Smooth muscle cell of the coronary artery (primary cell): ENCODE data around the gene OR1B1. TPM values are rescaled to one million over a fixed set of nuclear protein-coding genes. Genes with fewer than 3 reads are reported as not detected.

Source experiments
- total RNA-seq: library from RNA; depleted of rRNA; stranded (reverse); fragments of >200 nt; gene quantifications from 2 replicates; pipeline ENCODE4 v1.2.3, GENCODE V29; 2014; ENCODE audit warnings: low replicate concordance

OR1B1 gene
- total RNA-seq: 0.08 TPM in 1 of 2 replicates, not detected in the other

GRCh38 chr9:122657527-122657926 is at the start of gene OR1B1:
OR1B1 (minus strand) TSS chr9:122657627.

GRCh38 chr9:122661416-122661815 is 4.0 kb upstream of the OR1B1 start, which contains the start of gene OR1L1:
OR1L1 (plus strand) TSS chr9:122661716; CDS start chr9:122661716, 0 bp downstream.

GRCh38 chr9:122614362-122614761 is 43.1 kb downstream of the OR1B1 start, which contains the start of gene OR1Q1:
OR1Q1 (plus strand) TSS chr9:122614738; CDS start chr9:122614738, 0 bp downstream.

GRCh38 chr9:122583284-122583683 is 74.1 kb downstream of the OR1B1 start, which contains the start of gene OR1L8:
OR1L8 (minus strand) TSS chr9:122583384; CDS start chr9:122568477, 14,907 bp downstream.

Other genes starting within 250 kb of the OR1B1 start
- gene OR1J1, start 179.7 kb downstream of the OR1B1 start, total RNA-seq: not detected in 2 replicates
- 0.30 and 1.2 TPM in 2 replicates for gene OR1J2, start 146.8 kb downstream of the OR1B1 start, total RNA-seq
- 0.15 and 0.59 TPM in 2 replicates for gene OR1J4, start 138.5 kb downstream of the OR1B1 start, total RNA-seq
- 0.12 TPM in 1 of 2 replicates, not detected in the other for gene OR1N1, start 130.3 kb downstream of the OR1B1 start, total RNA-seq
- 0.30 and 0.35 TPM in 2 replicates for gene OR1N2, start 104.5 kb downstream of the OR1B1 start, total RNA-seq
- gene OR1L8, start 74.2 kb downstream of the OR1B1 start, total RNA-seq: not detected in 2 replicates
- gene OR1Q1, start 42.9 kb downstream of the OR1B1 start, total RNA-seq: 0.08 and 1.2 TPM in 2 replicates
- gene OR1L1, start 4.1 kb upstream of the OR1B1 start, total RNA-seq: not detected in 2 replicates
- gene OR1L3, start 17.5 kb upstream of the OR1B1 start, total RNA-seq: not detected in 2 replicates
- gene OR1L4, start 66.4 kb upstream of the OR1B1 start, total RNA-seq: not detected in 2 replicates
- 0.23 TPM in 1 of 2 replicates, not detected in the other for gene OR1L6, start 84.7 kb upstream of the OR1B1 start, total RNA-seq
- not detected in 2 replicates for gene OR5C1, start 131.3 kb upstream of the OR1B1 start, total RNA-seq
- gene OR1K1, start 142.5 kb upstream of the OR1B1 start, total RNA-seq: not detected in 2 replicates
- 41.3 and 79.8 TPM in 2 replicates for gene PDCL, start 171.0 kb upstream of the OR1B1 start, total RNA-seq
- 33.3 and 38.3 TPM in 2 replicates for gene RC3H2, start 247.7 kb upstream of the OR1B1 start, total RNA-seq